ENCODE results near the gene ZSWIM1. TPM values are rescaled to one million over a fixed set of nuclear protein-coding genes. Genes with fewer than 3 reads are reported as not detected.

The ZSWIM1 gene
- polyA plus RNA-seq, 10 donors: 7.3 to 11.7 (median 9.0) TPM

DNA sequence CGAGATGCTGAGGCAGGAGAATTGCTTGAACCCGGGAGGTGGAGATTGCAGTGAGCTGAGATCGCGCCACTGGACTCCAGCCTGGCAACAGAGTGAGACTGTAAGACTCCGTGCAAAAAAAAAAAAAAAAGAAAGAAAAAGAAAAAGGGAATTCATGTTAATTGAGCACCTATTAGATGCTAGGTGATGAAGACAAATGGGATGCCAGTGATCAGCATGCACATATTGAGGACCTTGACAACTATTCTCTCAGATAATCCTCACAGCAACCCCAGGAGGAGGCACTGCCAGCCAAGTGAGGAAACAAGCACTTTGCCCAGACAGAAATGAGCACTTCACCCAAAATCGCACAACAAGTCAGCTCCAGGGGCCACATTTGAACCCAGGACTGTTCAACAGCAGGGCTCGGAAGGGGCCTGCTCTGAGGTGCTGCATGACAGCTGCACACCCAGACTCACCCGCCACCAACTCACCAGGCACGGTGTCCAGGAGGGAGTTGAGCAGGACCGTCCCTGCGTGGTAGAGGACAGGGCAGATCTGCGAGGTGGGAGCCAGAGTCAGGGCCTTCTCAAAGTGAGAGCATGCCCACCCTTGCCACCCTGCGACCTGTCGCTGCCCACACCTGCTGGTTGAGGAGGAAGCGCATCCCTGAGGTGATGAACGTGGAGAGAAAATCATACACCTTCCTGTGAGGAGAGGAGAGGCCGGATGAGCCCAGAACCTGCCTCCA lies 26.4 kb downstream of the ZSWIM1 start:
- no peak for DNase-seq

DNA sequence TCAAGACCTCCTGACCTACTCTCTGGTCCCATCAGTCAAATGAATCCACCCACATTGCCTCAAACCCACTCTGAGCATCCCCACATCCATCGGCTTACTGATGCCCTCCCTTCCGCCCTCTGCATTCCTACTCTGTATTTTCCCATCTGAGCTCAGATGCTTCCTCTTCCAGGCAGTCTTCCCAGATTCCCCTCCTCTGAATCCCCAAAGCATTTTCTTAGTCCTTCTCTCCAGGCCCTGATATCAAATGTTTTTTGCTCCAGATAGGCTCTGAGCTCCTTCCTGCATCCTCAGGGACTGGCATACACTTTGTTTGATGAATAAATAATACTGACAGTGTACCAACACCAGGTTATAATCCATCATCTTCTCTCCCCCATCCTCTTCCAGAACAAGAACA lies 27.1 kb downstream of the ZSWIM1 start:
- no peak for DNase-seq

DNA sequence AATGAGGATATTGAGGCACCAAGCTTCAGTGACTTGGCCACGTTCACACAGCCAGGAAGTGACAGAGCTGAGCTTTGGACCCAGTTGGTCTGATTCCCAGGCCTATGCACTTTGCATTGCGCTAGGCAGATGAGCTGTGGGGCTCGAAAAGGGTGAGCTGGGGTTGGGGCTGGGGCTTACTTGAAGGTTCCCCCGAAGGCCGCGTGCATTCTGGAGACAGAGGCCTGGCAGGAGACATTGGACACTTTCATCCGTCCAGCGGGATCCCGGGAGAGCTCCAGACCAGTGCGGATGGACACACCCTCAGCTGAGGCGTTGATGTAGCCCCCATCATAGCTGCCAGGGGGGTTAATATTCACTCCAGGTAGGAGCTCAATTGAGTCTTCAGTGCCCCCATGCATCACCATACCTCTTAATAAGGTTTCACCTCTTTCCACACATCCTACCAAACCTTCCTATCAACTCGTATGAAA lies 28.3 kb downstream of the ZSWIM1 start:
- no peak for DNase-seq

- DNase-seq: no peak
Measured at GRCh38 chr20:45909817-45910669, 29.0 kb downstream of the ZSWIM1 start.

DNA sequence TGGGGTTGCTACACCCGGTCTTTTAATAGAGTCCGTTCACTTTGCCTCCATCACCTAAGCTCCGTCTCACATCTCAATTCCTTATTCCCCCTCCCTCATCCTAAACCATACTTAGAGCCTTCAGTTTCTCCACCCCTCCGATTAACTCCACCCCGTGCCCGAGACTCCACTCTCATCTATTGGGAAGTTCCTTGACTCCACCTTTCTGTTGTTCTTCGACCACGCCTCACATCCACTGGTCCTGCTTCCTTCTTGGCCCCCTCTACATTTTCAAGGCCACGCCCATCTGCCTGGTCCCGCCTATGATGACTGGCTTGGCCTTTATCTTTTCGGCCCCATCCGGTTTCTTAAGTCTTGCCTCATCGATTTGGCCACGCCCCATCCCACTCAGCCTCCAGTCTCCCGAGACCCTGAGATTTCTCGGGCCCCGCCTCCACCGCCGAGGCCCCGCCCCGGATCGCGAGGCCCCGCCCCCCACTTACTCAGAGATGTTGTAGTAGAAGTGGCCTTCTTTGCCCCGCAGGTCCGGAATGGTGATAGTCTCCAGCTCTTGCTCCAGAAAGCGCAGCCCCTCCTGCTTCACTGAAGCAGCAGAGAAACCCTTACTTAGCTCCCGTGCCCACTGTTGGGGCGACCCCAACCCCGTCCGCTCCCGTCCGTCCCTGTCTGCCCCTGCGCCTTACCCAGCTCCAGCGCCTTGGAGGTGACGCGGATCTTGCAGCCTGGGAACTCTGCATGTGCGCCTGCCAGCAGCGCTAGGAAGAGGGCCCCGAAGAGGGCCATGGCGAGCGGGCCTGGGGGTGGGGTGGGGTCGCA lies 29.9 kb downstream of the ZSWIM1 start:
- peak; percentile 92 to 98 (median 96) for DNase-seq

GRCh38 chr20:45911486-45912343 lies 30.7 kb downstream of the ZSWIM1 start, which contains the start of gene PLTP:
Gene PLTP (minus strand): TSS chr20:45912155. CDS start chr20:45911452, 703 bp downstream.
- peak; percentile 51 to 88 (median 75) for DNase-seq

GRCh38 chr20:45912344-45912682 lies 31.3 kb downstream of the ZSWIM1 start:
- DNase-seq: no peak

GRCh38 chr20:45913116-45913515 lies 32.1 kb downstream of the ZSWIM1 start:
- no peak for DNase-seq

- DNase-seq: peak in 2 of 3 donors; percentile 68 to 89
Measured at GRCh38 chr20:45917790-45918141, 36.7 kb downstream of the ZSWIM1 start.

- peak in 2 of 3 donors; percentile 33 to 73 for DNase-seq
Measured at GRCh38 chr20:45918182-45918737, 37.2 kb downstream of the ZSWIM1 start.

DNA sequence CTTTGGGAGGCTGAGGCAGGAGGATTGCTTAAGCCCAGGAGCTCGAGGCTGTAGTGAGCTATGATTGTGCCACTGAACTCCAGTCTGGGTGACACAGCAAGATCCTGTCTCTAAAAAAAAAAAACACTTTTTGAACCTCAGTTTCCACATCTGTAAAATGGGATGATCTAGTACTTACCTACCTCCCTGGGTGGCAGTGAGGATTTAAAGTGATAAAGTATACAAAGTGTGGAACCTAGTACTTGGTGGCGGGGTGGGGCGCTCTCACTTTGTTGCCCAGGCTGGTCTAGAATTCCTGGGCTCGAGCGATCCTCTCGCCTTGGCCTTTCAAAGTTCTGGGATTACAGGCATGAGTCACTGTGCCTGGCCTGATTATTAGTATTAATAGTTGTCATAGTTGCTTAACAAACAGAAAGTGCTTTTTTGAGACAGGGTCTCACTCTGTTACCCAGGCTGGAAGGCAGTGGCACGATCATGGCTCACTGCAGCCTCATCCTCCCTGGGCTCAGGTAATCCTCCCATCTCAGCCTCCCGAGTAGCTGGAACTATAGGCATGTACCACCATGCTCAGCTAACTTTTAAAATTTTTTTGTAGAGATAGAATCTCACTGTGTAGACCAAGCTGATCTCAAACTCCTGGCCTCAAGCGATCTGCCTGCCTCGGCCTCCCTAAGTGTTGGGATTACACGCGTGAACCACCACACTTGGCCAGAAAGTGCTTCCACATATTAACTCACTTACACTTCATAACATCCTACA lies 37.9 kb downstream of the ZSWIM1 start:
- DNase-seq: no peak

- DNase-seq: peak in 2 of 3 donors; percentile 76 to 85
Measured at GRCh38 chr20:45919542-45920399, 38.7 kb downstream of the ZSWIM1 start.

DNA sequence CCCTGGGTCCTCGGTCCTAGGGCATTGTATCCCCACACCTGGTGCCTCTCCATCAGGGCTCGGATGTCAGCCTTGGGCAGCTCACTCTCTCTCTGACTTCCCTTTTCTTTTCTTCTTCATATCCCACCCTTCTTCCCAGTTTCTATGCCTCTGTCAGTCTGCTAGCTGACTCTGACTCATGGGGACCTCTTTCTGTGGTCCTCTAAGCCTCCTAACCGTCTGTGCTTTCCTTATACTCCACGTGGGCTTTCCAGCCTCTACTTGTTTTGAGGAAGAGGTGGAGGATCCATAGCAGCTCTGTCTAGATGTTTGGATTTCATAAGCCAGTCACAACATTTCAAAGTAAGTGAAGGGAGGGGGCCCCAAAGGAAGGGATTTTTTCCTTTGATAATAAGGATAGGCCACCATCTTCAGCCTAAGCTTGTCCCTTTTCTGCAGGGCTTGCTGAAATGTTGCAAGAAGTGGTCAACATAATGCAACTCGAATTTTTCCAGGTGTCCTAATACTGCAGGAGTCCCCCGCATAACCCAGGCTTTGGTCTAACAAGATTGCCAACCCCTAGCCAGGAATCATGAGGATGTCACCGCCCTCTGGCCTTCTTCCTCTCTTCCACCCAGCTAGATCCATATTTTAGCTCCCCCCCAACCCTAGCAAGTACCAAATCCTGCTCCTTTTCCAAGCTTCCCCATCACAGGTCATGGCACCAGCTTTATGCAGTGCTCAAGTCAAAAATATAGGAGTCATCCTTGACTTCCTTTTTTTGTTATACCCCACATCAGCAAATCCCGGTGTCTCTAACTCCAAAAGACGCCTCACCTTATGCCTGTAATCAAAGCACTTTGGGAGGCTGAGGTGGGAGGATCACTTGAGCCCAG lies 39.7 kb downstream of the ZSWIM1 start:
- DNase-seq: no peak

DNA sequence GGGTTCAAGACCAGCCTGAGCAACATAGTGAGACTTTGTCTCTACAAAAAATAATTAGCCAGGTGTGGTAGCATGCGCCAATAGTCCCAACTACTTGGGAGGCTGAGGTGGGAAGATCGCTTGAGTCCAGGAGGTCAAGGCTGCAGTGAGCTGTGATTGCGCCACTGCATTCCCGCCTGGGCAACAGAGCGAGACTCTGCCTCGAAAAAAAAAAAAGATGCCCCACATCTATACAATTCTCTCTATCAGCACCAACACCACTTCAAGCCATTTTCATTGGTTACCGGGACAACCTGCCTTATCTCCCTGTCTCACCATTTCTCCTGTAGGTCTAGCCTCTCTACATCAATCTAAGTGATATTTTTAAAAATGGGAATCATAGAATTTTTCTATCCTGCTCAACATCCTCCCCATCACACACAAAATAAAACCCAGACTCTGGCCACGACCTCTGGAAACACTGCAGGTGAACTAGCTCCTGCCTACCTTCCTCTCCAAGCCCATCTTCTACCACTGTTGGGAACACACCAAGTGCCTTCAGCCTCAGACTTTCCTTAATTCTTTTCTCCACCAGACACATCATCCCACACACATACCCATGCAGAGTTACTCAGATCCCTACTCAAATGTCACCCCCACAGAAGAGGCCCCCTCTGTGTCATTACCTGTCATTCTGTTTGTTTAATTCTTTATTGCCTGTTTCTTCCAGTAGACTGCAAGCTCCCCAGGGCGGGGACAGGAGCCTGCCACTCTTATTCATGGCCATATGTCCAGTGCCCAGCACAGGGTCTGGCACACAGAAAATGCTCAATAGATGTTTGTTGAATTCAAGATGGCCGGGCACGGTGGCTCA lies 40.5 kb downstream of the ZSWIM1 start:
- DNase-seq: no peak

GRCh38 chr20:45924391-45925261 lies 43.6 kb downstream of the ZSWIM1 start:
- DNase-seq: peak in 2 of 3 donors; percentile 55 to 78
